HG03521 (cell line): ENCODE results near the gene C1orf116.

Experiments used
- ATAC-seq: cut with Tn5 transposase; IDR thresholded peaks from one replicate; pipeline ENCODE4 v1.9.1; 2021; ENCODE audit warnings: mild to moderate bottlenecking, moderate library complexity; ENCODE audit not compliant: unreplicated experiment

Gene C1orf116

GRCh38 chr1:207035877-207036551, 3.5 kb upstream of the C1orf116 start:
- ATAC-seq, result no peak

DNA sequence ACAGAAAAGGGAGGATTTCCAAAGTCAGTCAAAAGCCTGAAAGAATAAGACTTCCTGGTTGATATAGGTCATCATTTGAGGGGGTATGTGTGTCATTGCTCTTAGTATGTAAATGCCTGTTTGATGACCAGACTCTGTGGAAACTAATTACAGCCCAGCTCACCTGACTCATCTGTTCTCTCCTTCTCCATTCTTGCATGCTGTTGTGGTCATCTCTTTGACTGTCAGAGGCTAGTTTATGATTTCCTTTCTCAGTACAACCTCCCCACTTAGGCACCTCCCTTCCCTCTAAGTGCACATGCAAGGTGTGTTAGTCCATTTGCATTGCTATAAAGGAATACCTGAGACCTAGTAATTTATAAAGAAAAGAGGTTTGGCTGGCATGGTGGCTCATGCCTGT, 2.4 kb upstream of the C1orf116 start:
- peak; percentile 50 for ATAC-seq

GRCh38 chr1:207034208-207034607, 1.7 kb upstream of the C1orf116 start:
- ATAC-seq, result no peak

DNA sequence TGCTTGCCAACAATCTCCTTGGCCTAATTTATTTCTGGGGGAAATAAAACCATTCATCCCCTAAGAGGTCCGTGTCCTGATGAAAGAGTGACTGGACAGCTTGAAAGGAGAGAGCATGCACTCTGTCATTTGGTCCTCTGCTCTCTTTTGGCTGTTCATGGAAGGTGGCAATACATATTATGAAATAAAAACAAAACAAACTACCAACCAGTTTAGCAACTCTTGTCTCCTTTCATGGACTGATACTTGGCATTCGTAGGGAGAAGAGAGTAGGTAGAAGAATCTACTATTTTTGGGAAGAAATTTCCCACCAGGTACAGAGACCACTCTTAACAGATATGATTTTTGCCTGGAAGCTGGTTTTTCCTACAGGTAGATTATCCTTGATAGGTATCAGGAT, 746 bp upstream of the C1orf116 start:
- ATAC-seq, result no peak

DNA sequence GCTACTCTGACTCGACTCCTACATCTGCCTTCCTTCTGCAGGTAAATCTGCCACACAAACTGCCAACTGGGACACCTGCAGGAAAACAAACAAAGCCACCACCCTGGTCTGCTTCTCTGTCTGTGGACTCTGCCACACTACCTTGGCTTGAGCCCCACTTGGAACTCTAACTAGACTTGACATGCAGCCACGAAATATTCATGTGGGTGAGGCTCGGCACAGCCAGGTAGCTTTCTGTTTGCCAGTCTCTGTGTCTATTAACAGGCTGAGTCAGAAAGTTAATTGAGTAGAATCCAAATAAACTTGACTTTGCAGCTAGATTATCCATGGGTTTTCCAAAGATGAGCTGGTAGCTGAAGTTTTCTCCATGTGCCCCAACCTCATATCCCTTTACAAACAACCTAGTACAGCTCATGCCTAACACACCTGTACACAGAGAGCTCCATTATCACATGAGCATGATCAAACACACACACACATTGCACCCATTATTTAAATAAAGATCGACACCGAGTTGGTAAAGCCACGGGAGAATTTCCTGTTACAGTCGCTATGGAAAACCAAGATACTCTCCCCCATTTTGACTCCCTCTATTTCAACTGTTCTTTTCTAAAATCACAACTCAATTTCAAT, 808 bp downstream of the C1orf116 start:
- no peak for ATAC-seq

- ATAC-seq, result no peak
These were observed 1.5 kb downstream of the C1orf116 start for GRCh38 chr1:207031016-207031415.

GRCh38 chr1:207030522-207031009, 2.0 kb downstream of the C1orf116 start:
- no peak for ATAC-seq

- no peak for ATAC-seq
These were observed 2.6 kb downstream of the C1orf116 start for GRCh38 chr1:207029701-207030521.

DNA sequence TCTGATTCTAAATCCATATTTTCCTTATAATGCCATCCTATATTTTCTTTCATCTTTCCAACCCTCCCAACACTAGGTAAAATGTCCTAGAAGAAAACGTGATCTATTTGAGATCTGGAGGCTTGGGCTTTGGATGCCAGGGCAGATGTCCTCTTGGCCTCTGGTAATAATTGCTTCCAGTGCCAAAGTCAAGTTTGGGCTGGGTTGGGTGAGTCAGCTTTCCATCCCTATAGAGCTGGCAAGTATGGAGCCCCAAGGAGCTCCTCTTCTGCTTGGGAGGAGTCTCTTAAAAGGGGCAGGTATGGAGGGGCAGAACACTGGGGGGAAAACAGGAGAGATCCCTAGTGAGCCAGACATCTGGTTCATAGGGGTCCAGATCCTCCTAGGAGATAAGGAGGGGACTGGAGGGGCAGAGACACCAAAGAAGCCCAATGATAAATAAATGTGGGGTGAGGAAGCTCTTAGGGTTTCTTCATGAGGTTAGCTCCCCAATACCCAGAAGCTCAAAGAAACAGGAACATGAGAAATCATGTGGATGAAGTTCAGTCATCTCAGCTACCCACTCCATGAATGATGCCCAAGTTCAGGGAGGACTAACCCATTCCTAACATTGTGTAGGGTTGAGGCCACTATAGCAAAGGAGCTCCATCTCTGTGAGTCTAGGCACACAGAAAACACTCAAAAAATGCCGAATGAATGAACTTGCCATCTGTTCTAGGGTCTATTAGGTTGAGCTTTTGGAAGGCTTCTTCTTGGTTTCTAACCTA, 3.5 kb downstream of the C1orf116 start:
- no peak for ATAC-seq

GRCh38 chr1:207027921-207028320, 4.6 kb downstream of the C1orf116 start:
- no peak for ATAC-seq

GRCh38 chr1:207027206-207027777, 5.3 kb downstream of the C1orf116 start:
- ATAC-seq, result no peak

GRCh38 chr1:207026104-207026534, 6.4 kb downstream of the C1orf116 start:
- ATAC-seq, result no peak

DNA sequence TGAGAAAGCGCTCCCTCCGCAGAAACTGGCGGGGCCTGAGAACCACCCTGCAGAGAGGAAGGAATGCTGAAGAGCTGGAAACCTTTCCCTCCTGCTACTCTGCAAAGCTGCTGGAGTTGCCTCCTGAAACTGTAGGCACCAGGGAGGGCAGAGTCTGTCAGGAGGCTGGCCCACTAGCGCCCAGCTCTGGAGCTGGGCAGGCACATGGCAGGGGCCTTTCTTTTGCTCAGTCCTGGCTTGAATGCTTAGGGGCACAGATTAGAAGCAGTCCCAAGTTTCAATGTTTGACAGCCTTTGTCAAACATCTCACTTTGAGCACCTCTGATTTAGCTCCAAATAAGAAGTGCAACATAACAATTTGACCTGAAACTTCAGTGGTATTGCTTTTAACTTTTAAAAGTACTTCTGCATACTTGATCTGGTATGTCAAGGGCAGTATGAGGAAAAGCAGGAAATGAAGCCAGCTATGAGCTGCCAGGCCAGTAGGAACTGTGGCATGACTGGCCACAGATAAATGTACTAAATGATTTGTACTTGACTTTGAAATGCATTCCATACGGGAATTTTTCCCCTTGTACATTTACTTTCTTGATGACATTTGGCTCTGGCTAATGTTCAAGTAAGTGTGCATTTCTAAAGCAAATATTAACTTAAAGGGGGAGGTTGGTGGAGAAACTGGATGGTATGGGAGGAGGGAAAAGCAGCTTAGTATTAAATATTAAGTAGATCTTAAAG, 7.2 kb downstream of the C1orf116 start:
- ATAC-seq, result no peak

GRCh38 chr1:207024202-207025145, 8.1 kb downstream of the C1orf116 start:
- ATAC-seq, result no peak

DNA sequence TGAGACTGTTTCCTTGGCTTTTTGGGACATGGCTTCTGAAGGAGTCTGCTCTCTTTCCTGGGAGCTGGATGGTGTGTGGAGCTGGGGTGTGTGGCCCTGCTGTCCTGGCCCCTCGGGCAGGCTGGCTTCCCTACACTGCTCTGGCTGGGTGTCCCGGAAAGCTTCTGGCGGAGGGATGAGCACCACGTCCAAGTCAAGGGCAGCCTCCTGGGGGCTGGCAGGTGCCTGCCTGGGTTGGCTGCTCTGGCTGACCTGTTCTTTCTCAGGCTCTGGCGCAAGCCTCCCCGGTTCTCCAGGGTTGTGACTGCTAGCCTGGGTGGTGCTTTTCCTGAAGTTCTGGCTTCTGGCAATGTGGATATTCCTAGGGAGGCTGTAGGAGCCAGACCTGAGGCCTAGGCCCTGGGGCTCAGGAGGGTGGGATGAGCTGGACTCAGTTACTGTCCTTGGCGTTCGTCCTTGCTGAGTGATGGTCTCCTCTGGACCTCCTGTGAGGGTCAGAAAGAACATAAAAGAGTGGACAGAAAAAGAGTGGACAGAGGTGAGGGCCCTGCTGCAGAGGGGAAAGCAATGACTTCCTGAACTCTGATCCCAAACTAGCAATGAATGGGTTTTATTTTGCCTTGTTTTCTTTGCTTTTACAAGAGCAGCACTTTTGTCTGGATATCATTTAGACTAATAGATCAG, 9.4 kb downstream of the C1orf116 start:
- ATAC-seq, result no peak

DNA sequence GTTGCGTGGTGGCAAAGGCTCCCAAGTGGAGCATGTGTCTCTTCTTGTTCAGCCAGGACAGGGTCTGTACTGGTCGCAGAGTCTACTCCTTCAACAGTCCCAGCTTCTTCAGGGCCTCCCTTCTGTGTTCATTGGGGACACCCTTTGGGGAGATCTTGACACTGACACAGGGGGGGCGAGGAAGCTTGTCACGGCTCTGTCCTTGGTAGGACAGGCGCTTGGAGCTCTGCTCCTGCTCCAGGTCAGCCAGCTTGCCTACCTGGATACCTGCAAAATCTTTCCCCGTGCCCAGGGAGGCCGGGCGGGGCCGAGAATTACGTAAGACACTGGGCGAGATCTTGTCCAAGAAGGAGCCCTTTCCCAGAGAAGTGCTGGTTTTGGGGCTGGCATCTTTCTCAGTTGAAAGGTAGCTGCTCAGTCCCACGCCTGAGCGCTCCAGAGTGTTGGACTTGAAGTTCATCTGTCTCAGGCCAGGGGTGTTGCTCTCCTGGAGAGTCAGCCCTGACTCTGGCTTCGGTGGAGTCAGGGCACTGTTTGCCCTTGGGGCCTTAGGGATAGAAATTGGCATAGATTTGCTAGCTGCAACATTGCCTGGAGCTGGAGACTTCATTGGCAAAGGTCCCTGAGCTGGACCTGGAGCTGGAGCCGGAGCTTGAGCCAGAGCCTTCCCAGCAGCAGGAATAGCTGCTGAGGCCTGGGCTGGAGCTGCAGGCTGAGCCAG, 10.5 kb downstream of the C1orf116 start:
- ATAC-seq, result no peak

- no peak for ATAC-seq
These were observed 11.3 kb downstream of the C1orf116 start for GRCh38 chr1:207021139-207021861.
